Right cardiac atrium (tissue), 5 donors: ENCODE results near the gene DYNC1I1. TPM values are rescaled to one million over a fixed set of nuclear protein-coding genes. Genes with fewer than 3 reads are reported as not detected.

ENCODE experiments used
- ATAC-seq, 2 donors: fragments of 200-7000 bp; cut with Tn5 transposase; one replicate each; pipeline versions ENCODE4 v1.8.0 to v1.9.1; 2020; ENCODE audit warnings: moderate library complexity in 2 of 2, mild to moderate bottlenecking in 1 of 2
- DNase-seq, 3 donors: peaks; one replicate each; pipeline ENCODE4 v3.0.0-alpha.2; 2020
- H3K27ac ChIP-seq: one replicate; pipeline ENCODE4 v1.5.1; 2013; ENCODE audit warnings: mild to moderate bottlenecking, low read length, control low read depth, moderate library complexity
- H3K27me3 ChIP-seq: one replicate; pipeline ENCODE4 v1.6.1; 2013; ENCODE audit not compliant: control insufficient read depth, insufficient read depth
- H3K4me1 ChIP-seq: one replicate; pipeline ENCODE4 v1.6.1; 2013; ENCODE audit warnings: low read length; ENCODE audit not compliant: control insufficient read depth, insufficient read depth
- H3K4me3 ChIP-seq: one replicate; pipeline ENCODE4 v1.5.1; 2013; ENCODE audit warnings: low read length, control low read depth
- H3K9me3 ChIP-seq: one replicate; pipeline ENCODE4 v1.6.1; 2013; ENCODE audit warnings: low read length; ENCODE audit not compliant: control insufficient read depth
- WGBS: extraction: QIAGEN DNeasy Blood & Tissue Kit; methylation state at CpG from one replicate; pipeline ENCODE4 v1.1.7; 2013; 5-methylcytosine and 5-hydroxymethylcytosine counted together
- intact Hi-C, 4 donors: fragments of 100-400 bp; cut with DNase I; formaldehyde crosslinking; loops; one replicate each; pipeline versions ENCODE4 v1.11.0 to v1.14.0; 2022 to 2023
- polyA plus RNA-seq: library from polyadenylated mRNA; stranded (reverse); fragments of 200-250 nt; gene quantifications from one replicate; pipeline ENCODE4 v1.2.3, GENCODE V29; 2013
- total RNA-seq, 4 donors: library from RNA; stranded (reverse); fragmentation: NEBNext Ultra II Directional; extraction: Animal tissue kit (Norgen Biotek cat#: 25700); gene quantifications; one replicate each; pipeline ENCODE4 v1.2.1, GENCODE V29; 2021
- donor health status: healthy with polysubstance abuse.
- donor health status: DM: no; HTN: yes; CAD: no.
- donor health status: DM: no; HTN: no; CAD: no.
- donor health status: DM: no; HTN: yes; CAD: no; lungs with severe emphysema.
- donor health status: DM: yes; HTN: yes; CAD: no.

The DYNC1I1 gene
- total and polyA plus RNA-seq, 5 donors: 11.0 to 29.8 (median 20.5) TPM

DNA sequence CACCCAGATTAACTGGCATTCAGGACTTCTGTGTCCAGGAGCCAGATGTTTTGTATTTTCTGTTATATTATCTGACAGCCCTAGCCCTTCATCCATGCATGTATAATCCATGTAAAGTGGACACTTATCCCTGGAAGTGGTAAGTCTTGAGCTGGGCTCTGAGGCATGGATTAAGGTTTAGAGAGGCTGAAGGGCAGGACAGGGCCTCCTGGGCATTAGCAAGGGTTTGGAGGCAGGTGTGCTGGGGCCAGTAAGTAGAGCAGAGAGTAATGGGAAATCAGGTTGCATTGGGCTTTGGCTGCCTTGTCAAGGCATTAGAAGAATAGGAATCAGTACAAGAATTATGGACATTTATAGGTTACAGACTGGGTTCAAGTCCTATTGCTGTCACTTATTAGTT is 138.0 kb downstream of the DYNC1I1 start:
- no peak overlapping the region for H3K27ac ChIP-seq
- H3K4me3 ChIP-seq: no peak overlapping the region
- intact Hi-C loops: loop anchor here in 2 of 4 donors (10.0 kb wide), 3 partner anchors 154 to 1154 kb away; partner anchors contain the start of gene DLX5 (in 1 of the 2)
- H3K27me3 ChIP-seq: no peaks in the 10 kb centered on the region
- ATAC-seq (no peak), DNase-seq (no peak)
- H3K9me3 ChIP-seq: no peaks in the 10 kb centered on the region
- H3K4me1 ChIP-seq: no peaks in the 10 kb centered on the region

GRCh38 chr7:95915731-95916130 is 143.4 kb downstream of the DYNC1I1 start:
- DNase-seq: no peak
- intact Hi-C loops: loop anchor here in 2 of 4 donors (5.0 to 10.0 kb wide), 5 partner anchors 149 to 1152 kb away; partner anchors contain the start of gene DLX5 (in 1 of the 2)
- H3K27me3 ChIP-seq: no peaks in the 10 kb centered on the region
- peak overlapping the region; percentile 26 for H3K4me3 ChIP-seq
- ATAC-seq: no peak
- no peaks in the 10 kb centered on the region for H3K4me1 ChIP-seq
- H3K9me3 ChIP-seq: no peaks in the 10 kb centered on the region
- 73% methylated on average over 3 of the region's 3 CpGs for WGBS
- H3K27ac ChIP-seq: no peak overlapping the region

DNA sequence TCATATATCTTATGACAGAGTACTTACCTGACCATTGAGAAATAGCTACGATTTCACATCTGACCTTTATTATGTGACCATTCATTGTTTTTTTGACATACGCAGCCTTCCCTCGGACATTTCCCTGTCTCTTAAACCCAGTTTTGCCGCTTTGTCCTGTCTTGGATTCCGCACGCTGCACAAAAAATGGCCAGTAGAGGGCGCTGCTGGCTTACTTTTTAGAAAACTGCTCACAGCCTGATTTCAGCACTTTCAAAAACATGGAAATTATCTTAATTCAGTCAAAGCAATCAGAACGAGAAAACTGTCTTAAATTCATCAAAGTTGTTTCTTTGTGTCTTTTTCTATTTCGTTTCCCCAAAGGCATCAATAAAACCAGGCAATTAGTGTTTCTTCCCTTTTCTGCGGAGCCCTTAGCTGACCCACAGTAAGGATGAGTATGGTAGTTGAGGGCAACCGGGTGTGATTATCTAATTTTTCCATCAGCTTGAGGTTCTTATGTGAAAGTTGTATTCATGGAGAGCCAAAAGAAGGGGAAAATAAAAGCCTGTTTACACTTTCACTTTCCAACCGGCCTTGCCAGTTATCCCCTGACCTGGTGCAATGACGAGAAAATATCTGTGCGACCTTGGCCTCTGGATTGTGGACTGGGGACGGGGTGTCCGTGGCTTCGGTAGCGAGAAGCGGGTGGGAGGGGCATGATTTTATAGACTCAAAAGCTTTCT is 144.4 kb downstream of the DYNC1I1 start:
- intact Hi-C loops: loop anchor here in 2 of 4 donors (5.0 to 10.0 kb wide), 5 partner anchors 148 to 1151 kb away; partner anchors contain the start of gene DLX5 (in 1 of the 2)
- no peaks in the 10 kb centered on the region for H3K27me3 ChIP-seq
- no peak overlapping the region for H3K4me3 ChIP-seq
- H3K4me1 ChIP-seq: no peaks in the 10 kb centered on the region
- ATAC-seq: peak; percentile 79 to 84
- H3K9me3 ChIP-seq: no peaks in the 10 kb centered on the region
- WGBS: 30% methylated on average over 19 of the region's 19 CpGs
- no peak overlapping the region for H3K27ac ChIP-seq
- DNase-seq: peak; percentile 72 to 93 (median 86)

DNA sequence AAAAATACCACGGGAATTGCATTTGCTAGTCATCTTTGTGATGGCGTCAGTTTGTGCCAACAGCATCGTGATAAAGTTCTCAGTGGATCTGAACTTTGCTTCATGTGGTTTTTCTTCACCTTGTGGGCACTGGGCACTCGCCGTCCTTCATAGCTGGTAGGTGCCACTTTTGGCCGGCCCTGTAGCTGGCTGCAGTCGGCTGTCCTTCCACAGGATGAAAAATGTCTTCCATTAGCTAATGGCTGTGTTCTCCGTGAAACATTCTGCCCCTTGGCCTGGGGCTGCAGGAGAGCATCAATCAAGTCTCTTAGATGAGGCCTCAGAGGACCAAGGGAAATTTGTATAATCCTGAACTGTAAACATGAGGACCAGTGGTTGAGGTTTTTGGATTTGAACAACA is 145.3 kb downstream of the DYNC1I1 start:
- Histone ChIP-seq H3K4me3 (no peak overlapping the region), H3K27me3 (no peaks in the 10 kb centered on the region), H3K27ac (no peak overlapping the region), H3K4me1 (no peaks in the 10 kb centered on the region), H3K9me3 (no peaks in the 10 kb centered on the region)
- WGBS: 78% methylated on average over 8 of the region's 8 CpGs
- intact Hi-C loops: loop anchor here in 2 of 4 donors (5.0 to 10.0 kb wide), 5 partner anchors 147 to 1150 kb away; partner anchors contain the start of gene DLX5 (in 1 of the 2)
- DNase-seq: no peak
- no peak for ATAC-seq

GRCh38 chr7:95919556-95919955 is 147.2 kb downstream of the DYNC1I1 start:
- Histone ChIP-seq H3K4me1 (no peaks in the 10 kb centered on the region), H3K27me3 (no peaks in the 10 kb centered on the region), H3K4me3 (no peak overlapping the region), H3K27ac (no peak overlapping the region), H3K9me3 (no peaks in the 10 kb centered on the region)
- intact Hi-C loops: loop anchor here in 2 of 4 donors (5.0 to 10.0 kb wide), 5 partner anchors 145 to 1148 kb away; partner anchors contain the start of gene DLX5 (in 1 of the 2)
- WGBS: 84% methylated on average over 2 of the region's 2 CpGs
- DNase-seq (no peak), ATAC-seq (no peak)

DNA sequence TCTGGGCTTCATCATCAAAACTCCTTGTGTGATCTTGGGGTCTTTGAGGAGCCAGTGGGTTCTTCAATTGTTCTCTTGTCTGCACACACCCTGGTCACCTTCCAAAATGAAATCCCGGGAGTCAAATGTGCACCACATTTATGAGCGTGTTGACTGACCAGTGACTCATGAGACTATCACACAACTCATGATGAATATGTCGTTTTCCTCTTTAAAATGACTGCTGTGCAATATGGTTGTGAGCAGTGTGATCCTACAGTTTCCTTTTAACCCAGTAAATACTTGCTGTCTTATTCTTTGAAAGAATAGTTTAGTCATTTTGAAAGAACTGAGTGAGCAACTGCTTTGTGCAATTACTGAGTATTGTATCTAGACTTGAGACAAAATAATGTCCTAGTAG is 149.2 kb downstream of the DYNC1I1 start:
- no peaks in the 10 kb centered on the region for H3K9me3 ChIP-seq
- intact Hi-C loops: loop anchor here in 1 of 4 donors (10.0 kb wide), 1 partner anchor 483 kb away; no protein-coding TSS in a partner anchor
- ATAC-seq (no peak), DNase-seq (no peak)
- no peak overlapping the region for H3K27ac ChIP-seq
- H3K4me1 ChIP-seq: no peaks in the 10 kb centered on the region
- no peaks in the 10 kb centered on the region for H3K27me3 ChIP-seq
- no peak overlapping the region for H3K4me3 ChIP-seq
- 56% methylated on average over 3 of the region's 3 CpGs for WGBS

DNA sequence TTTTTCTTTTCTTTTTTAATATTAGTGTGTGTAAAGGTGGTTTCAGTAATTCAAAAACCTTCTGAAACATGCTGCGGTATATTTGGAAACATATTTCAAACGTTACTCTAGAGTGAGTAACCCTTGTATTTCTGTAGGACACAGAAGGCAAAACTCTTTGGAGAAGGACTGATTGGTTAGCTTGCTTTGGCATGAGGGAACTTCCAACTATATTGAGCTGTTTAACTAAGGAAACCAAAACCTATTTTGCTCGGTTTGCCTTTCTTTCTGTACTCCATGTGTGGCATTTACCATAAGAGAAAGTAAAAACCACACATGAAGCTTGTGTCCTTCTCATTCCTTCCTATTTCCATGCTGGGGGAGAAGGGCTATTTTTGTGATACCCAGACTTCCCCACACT is 149.8 kb downstream of the DYNC1I1 start:
- 62% methylated on average over 3 of the region's 3 CpGs for WGBS
- no peaks in the 10 kb centered on the region for H3K4me1 ChIP-seq
- H3K27ac ChIP-seq: no peak overlapping the region
- no peaks in the 10 kb centered on the region for H3K9me3 ChIP-seq
- ATAC-seq (no peak), DNase-seq (no peak)
- no peaks in the 10 kb centered on the region for H3K27me3 ChIP-seq
- H3K4me3 ChIP-seq: no peak overlapping the region
- intact Hi-C loops: loop anchor here in 1 of 4 donors (10.0 kb wide), 1 partner anchor 483 kb away; no protein-coding TSS in a partner anchor

GRCh38 chr7:95925236-95925635 is 152.9 kb downstream of the DYNC1I1 start:
- peaks cover 4% of the 10 kb centered on the region for H3K4me1 ChIP-seq
- intact Hi-C loops: loop anchor here in 1 of 4 donors (10.0 kb wide), 1 partner anchor 480 kb away; no protein-coding TSS in a partner anchor
- WGBS: 83% methylated on average over 3 of the region's 3 CpGs
- no peak for ATAC-seq
- H3K4me3 ChIP-seq: no peak overlapping the region
- no peak for DNase-seq
- H3K27ac ChIP-seq: no peak overlapping the region
- H3K27me3 ChIP-seq: no peaks in the 10 kb centered on the region
- H3K9me3 ChIP-seq: no peaks in the 10 kb centered on the region

DNA sequence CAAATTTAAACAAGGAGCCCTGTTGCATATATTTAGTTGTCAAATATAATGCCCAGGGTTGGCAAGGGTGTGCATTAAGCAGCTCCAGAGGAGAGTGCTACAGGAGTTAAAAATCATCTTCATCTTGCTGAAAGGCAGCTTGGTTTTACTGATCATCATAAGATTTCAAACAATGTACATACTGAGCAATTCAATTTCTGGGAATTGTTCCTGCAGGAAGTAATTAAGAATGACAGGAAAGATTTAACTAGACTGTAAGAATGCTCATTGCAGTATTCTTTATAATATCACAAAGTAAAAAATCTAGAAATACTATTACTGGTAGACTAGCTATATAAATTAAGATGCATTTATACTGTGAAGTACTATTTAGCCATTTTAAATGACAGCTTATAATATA is 153.6 kb downstream of the DYNC1I1 start:
- Histone ChIP-seq H3K27me3 (no peaks in the 10 kb centered on the region), H3K9me3 (no peaks in the 10 kb centered on the region), H3K27ac (no peak overlapping the region), H3K4me3 (no peak overlapping the region), H3K4me1 (peaks cover 4% of the 10 kb centered on the region)
- intact Hi-C loops: loop anchor here in 1 of 4 donors (10.0 kb wide), 1 partner anchor 479 kb away; no protein-coding TSS in a partner anchor
- no peak for ATAC-seq
- no peak for DNase-seq

GRCh38 chr7:95927756-95928155 is 155.4 kb downstream of the DYNC1I1 start:
- DNase-seq (peak; percentile 19 to 69 (median 63)), ATAC-seq (peak; percentile 76 to 89)
- 41% methylated on average over 5 of the region's 5 CpGs for whole genome bisulfite sequencing
- Histone ChIP-seq H3K9me3 (no peaks in the 10 kb centered on the region), H3K4me3 (no peak overlapping the region), H3K27me3 (no peaks in the 10 kb centered on the region), H3K4me1 (peaks cover 4% of the 10 kb centered on the region), H3K27ac (peak overlapping the region; percentile 6)
- intact Hi-C loops: loop anchor here in 1 of 4 donors (10.0 kb wide), 1 partner anchor 477 kb away; no protein-coding TSS in a partner anchor

- no peaks in the 10 kb centered on the region for H3K27me3 ChIP-seq
- intact Hi-C loops: loop anchor here in 1 of 4 donors (10.0 kb wide), 1 partner anchor 475 kb away; no protein-coding TSS in a partner anchor
- no peaks in the 10 kb centered on the region for H3K9me3 ChIP-seq
- no peak overlapping the region for H3K27ac ChIP-seq
- 83% methylated on average over 1 of the region's 1 CpG for WGBS
- ATAC-seq (no peak), DNase-seq (no peak)
- H3K4me3 ChIP-seq: no peak overlapping the region
- H3K4me1 ChIP-seq: peaks cover 4% of the 10 kb centered on the region
Measured at GRCh38 chr7:95929710-95930280, 157.4 kb downstream of the DYNC1I1 start.
